ENCODE results near the gene DEF6.

Gene DEF6

GRCh38 chr6:35280903-35281302 lies 16.7 kb upstream of the DEF6 start:
- peaks cover 3% of the 10 kb centered on the region; the same call in 1 of the 2 replicates for H3K36me3 ChIP-seq (ENCODE audit: insufficient read depth, low read length)
- no peak overlapping the region for H2AFZ ChIP-seq (ENCODE audit: low read length, unreplicated experiment)
- H3K4me3 ChIP-seq (ENCODE audit: low read depth, low read length), result no peak overlapping the region
- no peaks in the 10 kb centered on the region for H3K79me2 ChIP-seq (ENCODE audit: control insufficient read depth, insufficient read depth, low read length, unreplicated experiment)
- no peaks in the 10 kb centered on the region for H3K4me1 ChIP-seq (ENCODE audit: control insufficient read depth, insufficient read depth, low read length, unreplicated experiment)
- H3K27ac ChIP-seq (ENCODE audit: low read depth, low read length), result no peak overlapping the region
- H3K27me3 ChIP-seq (ENCODE audit: insufficient read depth, low read length), result no peaks in the 10 kb centered on the region

GRCh38 chr6:35282472-35282871 lies 15.1 kb upstream of the DEF6 start:
- H3K4me1 ChIP-seq (ENCODE audit: control insufficient read depth, insufficient read depth, low read length, unreplicated experiment), result no peaks in the 10 kb centered on the region
- H3K4me3 ChIP-seq (ENCODE audit: low read depth, low read length), result no peak overlapping the region
- H3K27ac ChIP-seq (ENCODE audit: low read depth, low read length), result no peak overlapping the region
- H3K27me3 ChIP-seq (ENCODE audit: insufficient read depth, low read length), result no peaks in the 10 kb centered on the region
- H3K79me2 ChIP-seq (ENCODE audit: control insufficient read depth, insufficient read depth, low read length, unreplicated experiment), result no peaks in the 10 kb centered on the region
- H3K36me3 ChIP-seq (ENCODE audit: insufficient read depth, low read length), result peaks cover 7% of the 10 kb centered on the region; the same call in 1 of the 2 replicates
- H2AFZ ChIP-seq (ENCODE audit: low read length, unreplicated experiment), result no peak overlapping the region

GRCh38 chr6:35283361-35283760 lies 14.3 kb upstream of the DEF6 start:
- H3K79me2 ChIP-seq (ENCODE audit: control insufficient read depth, insufficient read depth, low read length, unreplicated experiment), result no peaks in the 10 kb centered on the region
- no peak overlapping the region for H2AFZ ChIP-seq (ENCODE audit: low read length, unreplicated experiment)
- no peaks in the 10 kb centered on the region for H3K27me3 ChIP-seq (ENCODE audit: insufficient read depth, low read length)
- no peaks in the 10 kb centered on the region for H3K4me1 ChIP-seq (ENCODE audit: control insufficient read depth, insufficient read depth, low read length, unreplicated experiment)
- H3K27ac ChIP-seq (ENCODE audit: low read depth, low read length), result no peak overlapping the region
- H3K36me3 ChIP-seq (ENCODE audit: insufficient read depth, low read length), result peaks cover 14% of the 10 kb centered on the region; the same call in 1 of the 2 replicates
- no peak overlapping the region for H3K4me3 ChIP-seq (ENCODE audit: low read depth, low read length)

GRCh38 chr6:35287671-35288396 lies 9.8 kb upstream of the DEF6 start:
- H3K4me1 ChIP-seq (ENCODE audit: control insufficient read depth, insufficient read depth, low read length, unreplicated experiment), result no peaks in the 10 kb centered on the region
- H3K79me2 ChIP-seq (ENCODE audit: control insufficient read depth, insufficient read depth, low read length, unreplicated experiment), result no peaks in the 10 kb centered on the region
- H3K4me3 ChIP-seq (ENCODE audit: low read depth, low read length), result no peak overlapping the region
- H3K27me3 ChIP-seq (ENCODE audit: insufficient read depth, low read length), result no peaks in the 10 kb centered on the region
- no peak overlapping the region for H3K27ac ChIP-seq (ENCODE audit: low read depth, low read length)
- H3K36me3 ChIP-seq (ENCODE audit: insufficient read depth, low read length), result peaks cover 16% of the 10 kb centered on the region; the same call in 1 of the 2 replicates
- H2AFZ ChIP-seq (ENCODE audit: low read length, unreplicated experiment), result no peak overlapping the region

GRCh38 chr6:35288834-35289233 lies 8.8 kb upstream of the DEF6 start:
- H3K79me2 ChIP-seq (ENCODE audit: control insufficient read depth, insufficient read depth, low read length, unreplicated experiment), result no peaks in the 10 kb centered on the region
- H3K36me3 ChIP-seq (ENCODE audit: insufficient read depth, low read length), result peaks cover 16% of the 10 kb centered on the region; the same call in 1 of the 2 replicates
- no peaks in the 10 kb centered on the region for H3K4me1 ChIP-seq (ENCODE audit: control insufficient read depth, insufficient read depth, low read length, unreplicated experiment)
- H3K27ac ChIP-seq (ENCODE audit: low read depth, low read length), result no peak overlapping the region
- no peak overlapping the region for H2AFZ ChIP-seq (ENCODE audit: low read length, unreplicated experiment)
- no peaks in the 10 kb centered on the region for H3K27me3 ChIP-seq (ENCODE audit: insufficient read depth, low read length)
- no peak overlapping the region for H3K4me3 ChIP-seq (ENCODE audit: low read depth, low read length)

- Histone ChIP-seq H3K36me3 (ENCODE audit: insufficient read depth, low read length) (peaks cover 10% of the 10 kb centered on the region; the same call in 1 of the 2 replicates), H2AFZ (ENCODE audit: low read length, unreplicated experiment) (no peak overlapping the region), H3K27me3 (ENCODE audit: insufficient read depth, low read length) (no peaks in the 10 kb centered on the region), H3K4me3 (ENCODE audit: low read depth, low read length) (no peak overlapping the region), H3K79me2 (ENCODE audit: control insufficient read depth, insufficient read depth, low read length, unreplicated experiment) (no peaks in the 10 kb centered on the region), H3K4me1 (ENCODE audit: control insufficient read depth, insufficient read depth, low read length, unreplicated experiment) (no peaks in the 10 kb centered on the region), H3K27ac (ENCODE audit: low read depth, low read length) (no peak overlapping the region)
Measured at GRCh38 chr6:35291491-35291890, 6.1 kb upstream of the DEF6 start.

GRCh38 chr6:35292494-35292893 lies 5.1 kb upstream of the DEF6 start:
- no peak overlapping the region for H3K27ac ChIP-seq (ENCODE audit: low read depth, low read length)
- no peaks in the 10 kb centered on the region for H3K4me1 ChIP-seq (ENCODE audit: control insufficient read depth, insufficient read depth, low read length, unreplicated experiment)
- H3K79me2 ChIP-seq (ENCODE audit: control insufficient read depth, insufficient read depth, low read length, unreplicated experiment), result no peaks in the 10 kb centered on the region
- H3K4me3 ChIP-seq (ENCODE audit: low read depth, low read length), result no peak overlapping the region
- no peaks in the 10 kb centered on the region for H3K27me3 ChIP-seq (ENCODE audit: insufficient read depth, low read length)
- H2AFZ ChIP-seq (ENCODE audit: low read length, unreplicated experiment), result no peak overlapping the region
- H3K36me3 ChIP-seq (ENCODE audit: insufficient read depth, low read length), result peaks cover 9% of the 10 kb centered on the region; the same call in 1 of the 2 replicates

GRCh38 chr6:35293681-35294080 lies 3.9 kb upstream of the DEF6 start:
- Histone ChIP-seq H3K27me3 (ENCODE audit: insufficient read depth, low read length) (no peaks in the 10 kb centered on the region), H3K36me3 (ENCODE audit: insufficient read depth, low read length) (no peaks in the 10 kb centered on the region), H3K4me3 (ENCODE audit: low read depth, low read length) (no peak overlapping the region), H2AFZ (ENCODE audit: low read length, unreplicated experiment) (no peak overlapping the region), H3K79me2 (ENCODE audit: control insufficient read depth, insufficient read depth, low read length, unreplicated experiment) (no peaks in the 10 kb centered on the region), H3K4me1 (ENCODE audit: control insufficient read depth, insufficient read depth, low read length, unreplicated experiment) (no peaks in the 10 kb centered on the region), H3K27ac (ENCODE audit: low read depth, low read length) (no peak overlapping the region)

- Histone ChIP-seq H3K36me3 (ENCODE audit: insufficient read depth, low read length) (no peaks in the 10 kb centered on the region), H3K27me3 (ENCODE audit: insufficient read depth, low read length) (no peaks in the 10 kb centered on the region), H3K79me2 (ENCODE audit: control insufficient read depth, insufficient read depth, low read length, unreplicated experiment) (no peaks in the 10 kb centered on the region), H2AFZ (ENCODE audit: low read length, unreplicated experiment) (no peak overlapping the region), H3K4me3 (ENCODE audit: low read depth, low read length) (no peak overlapping the region), H3K27ac (ENCODE audit: low read depth, low read length) (no peak overlapping the region), H3K4me1 (ENCODE audit: control insufficient read depth, insufficient read depth, low read length, unreplicated experiment) (no peaks in the 10 kb centered on the region)
Measured at GRCh38 chr6:35294308-35294945, 3.2 kb upstream of the DEF6 start.

- H3K27me3 ChIP-seq (ENCODE audit: insufficient read depth, low read length), result no peaks in the 10 kb centered on the region
- H3K4me1 ChIP-seq (ENCODE audit: control insufficient read depth, insufficient read depth, low read length, unreplicated experiment), result no peaks in the 10 kb centered on the region
- no peaks in the 10 kb centered on the region for H3K79me2 ChIP-seq (ENCODE audit: control insufficient read depth, insufficient read depth, low read length, unreplicated experiment)
- no peak overlapping the region for H3K27ac ChIP-seq (ENCODE audit: low read depth, low read length)
- no peaks in the 10 kb centered on the region for H3K36me3 ChIP-seq (ENCODE audit: insufficient read depth, low read length)
- H2AFZ ChIP-seq (ENCODE audit: low read length, unreplicated experiment), result no peak overlapping the region
- H3K4me3 ChIP-seq (ENCODE audit: low read depth, low read length), result no peak overlapping the region
Measured at GRCh38 chr6:35295036-35295435, 2.6 kb upstream of the DEF6 start.

Measured in ACC112 (cell line).